Panc1 (cell line): ENCODE data around the gene CEACAM16.

Source experiments
- POLR2AphosphoS5 ChIP-seq: IDR thresholded peaks from 2 replicates; pipeline ENCODE4 v1.6.1; 2012; ENCODE audit warnings: mild to moderate bottlenecking, low read depth, low read length, moderate library complexity
- SIN3A ChIP-seq: IDR thresholded peaks from 2 replicates; pipeline ENCODE4 v1.6.1; 2012; ENCODE audit warnings: low read depth, mild to moderate bottlenecking, low read length, moderate library complexity, borderline replicate concordance; ENCODE audit not compliant: insufficient read depth
- TCF7L2 ChIP-seq: IDR thresholded peaks from 2 replicates; pipeline ENCODE4 v1.6.1; 2011; ENCODE audit warnings: mild to moderate bottlenecking, low read depth, low read length, inconsistent platforms
- TF ChIP-seq, protein P1 (sequence below): fragments of 450-650 bp; IDR thresholded peaks from 2 replicates; pipeline ENCODE4 v1.5.1; 2017; ENCODE audit warnings: mild to moderate bottlenecking
- TF ChIP-seq, protein P2 (sequence below), 2 experiments: IDR thresholded peaks; 2 replicates each; pipeline ENCODE4 v1.6.1; 2011 to 2012; ENCODE audit warnings: low read depth in 2 of 2, control low read depth in 1 of 2, low read length in 1 of 2, mild to moderate bottlenecking in 1 of 2, moderate library complexity in 1 of 2; ENCODE audit not compliant: insufficient read depth in 1 of 2

DNA sequence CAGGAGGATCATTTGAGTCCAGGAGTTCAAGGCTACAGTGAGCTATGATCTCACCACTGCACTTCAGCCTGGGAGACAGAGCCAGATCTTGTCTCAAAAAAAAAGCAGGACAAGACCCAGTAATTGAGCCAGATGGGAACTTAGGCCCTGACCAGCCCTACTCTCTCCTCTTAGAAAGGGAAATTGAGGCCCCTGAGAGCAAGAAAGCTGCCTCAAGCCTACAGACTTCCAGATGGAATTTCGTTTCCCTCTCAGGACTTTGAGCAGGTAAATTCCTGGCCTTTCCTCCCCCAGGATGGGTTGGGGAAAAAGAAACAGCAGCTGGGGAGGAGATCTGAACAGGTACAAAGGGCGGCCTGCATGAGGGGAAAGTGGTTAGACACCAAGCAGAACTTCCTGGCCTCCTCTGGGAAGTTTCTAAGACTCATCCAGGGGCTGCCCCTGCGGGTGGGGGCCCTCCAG lies 46.0 kb downstream of the CEACAM16 start:
- TF ChIP-seq, protein P1, sequence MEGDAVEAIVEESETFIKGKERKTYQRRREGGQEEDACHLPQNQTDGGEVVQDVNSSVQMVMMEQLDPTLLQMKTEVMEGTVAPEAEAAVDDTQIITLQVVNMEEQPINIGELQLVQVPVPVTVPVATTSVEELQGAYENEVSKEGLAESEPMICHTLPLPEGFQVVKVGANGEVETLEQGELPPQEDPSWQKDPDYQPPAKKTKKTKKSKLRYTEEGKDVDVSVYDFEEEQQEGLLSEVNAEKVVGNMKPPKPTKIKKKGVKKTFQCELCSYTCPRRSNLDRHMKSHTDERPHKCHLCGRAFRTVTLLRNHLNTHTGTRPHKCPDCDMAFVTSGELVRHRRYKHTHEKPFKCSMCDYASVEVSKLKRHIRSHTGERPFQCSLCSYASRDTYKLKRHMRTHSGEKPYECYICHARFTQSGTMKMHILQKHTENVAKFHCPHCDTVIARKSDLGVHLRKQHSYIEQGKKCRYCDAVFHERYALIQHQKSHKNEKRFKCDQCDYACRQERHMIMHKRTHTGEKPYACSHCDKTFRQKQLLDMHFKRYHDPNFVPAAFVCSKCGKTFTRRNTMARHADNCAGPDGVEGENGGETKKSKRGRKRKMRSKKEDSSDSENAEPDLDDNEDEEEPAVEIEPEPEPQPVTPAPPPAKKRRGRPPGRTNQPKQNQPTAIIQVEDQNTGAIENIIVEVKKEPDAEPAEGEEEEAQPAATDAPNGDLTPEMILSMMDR: no peak
- TF ChIP-seq POLR2AphosphoS5 (no peak), SIN3A (no peak), TCF7L2 (no peak)
- TF ChIP-seq, protein P2, sequence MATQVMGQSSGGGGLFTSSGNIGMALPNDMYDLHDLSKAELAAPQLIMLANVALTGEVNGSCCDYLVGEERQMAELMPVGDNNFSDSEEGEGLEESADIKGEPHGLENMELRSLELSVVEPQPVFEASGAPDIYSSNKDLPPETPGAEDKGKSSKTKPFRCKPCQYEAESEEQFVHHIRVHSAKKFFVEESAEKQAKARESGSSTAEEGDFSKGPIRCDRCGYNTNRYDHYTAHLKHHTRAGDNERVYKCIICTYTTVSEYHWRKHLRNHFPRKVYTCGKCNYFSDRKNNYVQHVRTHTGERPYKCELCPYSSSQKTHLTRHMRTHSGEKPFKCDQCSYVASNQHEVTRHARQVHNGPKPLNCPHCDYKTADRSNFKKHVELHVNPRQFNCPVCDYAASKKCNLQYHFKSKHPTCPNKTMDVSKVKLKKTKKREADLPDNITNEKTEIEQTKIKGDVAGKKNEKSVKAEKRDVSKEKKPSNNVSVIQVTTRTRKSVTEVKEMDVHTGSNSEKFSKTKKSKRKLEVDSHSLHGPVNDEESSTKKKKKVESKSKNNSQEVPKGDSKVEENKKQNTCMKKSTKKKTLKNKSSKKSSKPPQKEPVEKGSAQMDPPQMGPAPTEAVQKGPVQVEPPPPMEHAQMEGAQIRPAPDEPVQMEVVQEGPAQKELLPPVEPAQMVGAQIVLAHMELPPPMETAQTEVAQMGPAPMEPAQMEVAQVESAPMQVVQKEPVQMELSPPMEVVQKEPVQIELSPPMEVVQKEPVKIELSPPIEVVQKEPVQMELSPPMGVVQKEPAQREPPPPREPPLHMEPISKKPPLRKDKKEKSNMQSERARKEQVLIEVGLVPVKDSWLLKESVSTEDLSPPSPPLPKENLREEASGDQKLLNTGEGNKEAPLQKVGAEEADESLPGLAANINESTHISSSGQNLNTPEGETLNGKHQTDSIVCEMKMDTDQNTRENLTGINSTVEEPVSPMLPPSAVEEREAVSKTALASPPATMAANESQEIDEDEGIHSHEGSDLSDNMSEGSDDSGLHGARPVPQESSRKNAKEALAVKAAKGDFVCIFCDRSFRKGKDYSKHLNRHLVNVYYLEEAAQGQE (IDR thresholded peaks at IDR 0.05; ENCODE audit: insufficient read depth in 1 of 2, low read depth in 2 of 2, low read length in 1 of 2): no peak
